Tibial nerve (tissue), 4 donors: ENCODE results near the gene DMXL1. TPM values are rescaled to one million over a fixed set of nuclear protein-coding genes. Genes with fewer than 3 reads are reported as not detected.

Experiments used
- DNase-seq, 2 donors: peaks; one replicate each; pipeline ENCODE4 v3.0.0-alpha.2; 2019; ENCODE audit warnings: low spot score in 2 of 2
- H3K27ac ChIP-seq, 4 donors: fragments of 200-600 bp; sonication (generic) in 3 of 4; one replicate each; pipeline ENCODE4 v1.5.1; 2017 to 2019; ENCODE audit warnings: mild to moderate bottlenecking in 1 of 4
- H3K27me3 ChIP-seq, 2 donors: fragments of 200-600 bp; sonication (generic) in 1 of 2; one replicate each; pipeline versions ENCODE4 v1.5.1 to v1.6.0; 2017 to 2019
- H3K36me3 ChIP-seq, 3 donors: fragments of 200-600 bp; sonication (generic); one replicate each; pipeline ENCODE4 v1.5.1; 2018 to 2019
- H3K4me1 ChIP-seq, 4 donors: fragments of 200-600 bp; sonication (generic) in 3 of 4; one replicate each; pipeline ENCODE4 v1.5.1; 2017 to 2019
- H3K4me3 ChIP-seq, 4 donors: fragments of 200-600 bp; sonication (generic) in 3 of 4; one replicate each; pipeline ENCODE4 v1.5.1; 2017 to 2019; ENCODE audit warnings: mild to moderate bottlenecking in 1 of 4, moderate library complexity in 1 of 4
- H3K9me3 ChIP-seq, 4 donors: fragments of 200-600 bp; sonication (generic) in 3 of 4; one replicate each; pipeline ENCODE4 v1.5.1; 2017 to 2019
- CTCF ChIP-seq, 5 experiments: fragments of 200-600 bp in 3 of 5; fragments of 450-650 bp in 2 of 5; sonication (generic) in 3 of 5; IDR thresholded peaks; one replicate each; pipeline ENCODE4 v1.5.1; 2016 to 2019; ENCODE audit warnings: antibody characterized with exemption in 5 of 5, mild to moderate bottlenecking in 3 of 5, moderate library complexity in 2 of 5
- EP300 ChIP-seq, 2 donors: sonication (generic); formaldehyde crosslinking; IDR thresholded peaks; one replicate each; pipeline ENCODE4 v1.6.1; 2017; ENCODE audit warnings: antibody characterized with exemption in 2 of 2, mild to moderate bottlenecking in 1 of 2
- POLR2A ChIP-seq, 2 donors: fragments of 450-650 bp; IDR thresholded peaks; one replicate each; pipeline ENCODE4 v1.6.1; 2017; ENCODE audit warnings: antibody characterized with exemption in 2 of 2, mild to moderate bottlenecking in 2 of 2, moderate library complexity in 2 of 2
- WGBS, 2 donors: methylation state at CpG; one replicate each; pipeline ENCODE4 v1.1.5; 2018; 5-methylcytosine and 5-hydroxymethylcytosine counted together
- total RNA-seq, 4 donors: library from RNA; depleted of rRNA; stranded (reverse); fragments of >200 nt; gene quantifications; one replicate each; pipeline ENCODE4 v1.1.0, GENCODE V29; 2016

The DMXL1 gene
- total RNA-seq, 4 donors from 2014 or later, result 59.1 to 101 (median 76.1) TPM

GRCh38 chr5:119080936-119081335, 10.0 kb downstream of the DMXL1 start:
- Histone ChIP-seq H3K4me1 (peaks cover 0 to 51% (median 15%) of the 10 kb centered on the region in 4 donors), H3K27ac (no peak overlapping the region), H3K4me3 (no peak overlapping the region), H3K9me3 (peaks cover 0 to under 1% (median 0%) of the 10 kb centered on the region in 4 donors), H3K27me3 (no peaks in the 10 kb centered on the region), H3K36me3 (peaks cover 0 to 4% (median 0%) of the 10 kb centered on the region in 3 donors)
- 53 to 65% methylated on average over 1 of the region's 1 CpG for WGBS, 2 donors
- DNase-seq, result no peak
- TF ChIP-seq POLR2A (IDR thresholded peaks at IDR 0.05) (no peak), EP300 (IDR thresholded peaks at IDR 0.05) (no peak), CTCF (IDR thresholded peaks at IDR 0.05) (no peak)

GRCh38 chr5:119082691-119083090, 11.8 kb downstream of the DMXL1 start:
- WGBS, 2 donors, result 55 to 59% methylated on average over 3 of the region's 3 CpGs
- Histone ChIP-seq H3K27me3 (no peaks in the 10 kb centered on the region), H3K9me3 (peaks cover 0 to 7% (median 0%) of the 10 kb centered on the region in 4 donors), H3K36me3 (peaks cover 0 to 9% (median 0%) of the 10 kb centered on the region in 3 donors), H3K4me1 (peaks cover 0 to 36% (median 10%) of the 10 kb centered on the region in 4 donors), H3K27ac (no peak overlapping the region), H3K4me3 (no peak overlapping the region)
- DNase-seq, result no peak
- TF ChIP-seq EP300 (IDR thresholded peaks at IDR 0.05), result no peak
- TF ChIP-seq POLR2A (IDR thresholded peaks at IDR 0.05), result no peak
- TF ChIP-seq CTCF (IDR thresholded peaks at IDR 0.05), result no peak

GRCh38 chr5:119083679-119084078, 12.8 kb downstream of the DMXL1 start:
- H3K27me3 ChIP-seq, result no peaks in the 10 kb centered on the region
- WGBS, 2 donors, result 94 to 97% methylated on average over 3 of the region's 3 CpGs
- H3K36me3 ChIP-seq, result peaks cover 0 to 9% (median 0%) of the 10 kb centered on the region in 3 donors
- H3K9me3 ChIP-seq, result peaks cover 0 to 7% (median 0%) of the 10 kb centered on the region in 4 donors
- DNase-seq, result no peak
- TF ChIP-seq CTCF (IDR thresholded peaks at IDR 0.05) (no peak), POLR2A (IDR thresholded peaks at IDR 0.05) (no peak), EP300 (IDR thresholded peaks at IDR 0.05) (no peak)
- no peak overlapping the region for H3K27ac ChIP-seq
- H3K4me1 ChIP-seq, result peaks cover 0 to 29% (median 7%) of the 10 kb centered on the region in 4 donors
- H3K4me3 ChIP-seq, result no peak overlapping the region

- no peak overlapping the region for H3K27ac ChIP-seq
- 62 to 63% methylated on average over 2 of the region's 2 CpGs for WGBS, 2 donors
These were observed 17.6 kb downstream of the DMXL1 start for GRCh38 chr5:119088438-119088837.

GRCh38 chr5:119095611-119096010, 24.7 kb downstream of the DMXL1 start:
- Histone ChIP-seq H3K27ac (no peak overlapping the region), H3K4me1 (no peaks in the 10 kb centered on the region), H3K9me3 (peaks cover 0 to 8% (median 3%) of the 10 kb centered on the region in 4 donors), H3K27me3 (no peaks in the 10 kb centered on the region), H3K4me3 (no peak overlapping the region), H3K36me3 (peaks cover 0 to 27% (median 0%) of the 10 kb centered on the region in 3 donors)
- TF ChIP-seq POLR2A (IDR thresholded peaks at IDR 0.05), result no peak
- DNase-seq, result no peak

More at GRCh38 chr5:119088438-119088837, 17.6 kb downstream of the DMXL1 start:
- Histone ChIP-seq H3K27me3 (no peaks in the 10 kb centered on the region), H3K4me1 (peaks cover 0 to 2% (median 0%) of the 10 kb centered on the region in 4 donors), H3K4me3 (no peak overlapping the region), H3K9me3 (peaks cover 0 to 22% (median 5%) of the 10 kb centered on the region in 4 donors), H3K36me3 (peaks cover 0 to 23% (median 0%) of the 10 kb centered on the region in 3 donors)
- DNase-seq, result no peak
- TF ChIP-seq POLR2A (IDR thresholded peaks at IDR 0.05), result no peak
- TF ChIP-seq CTCF (IDR thresholded peaks at IDR 0.05), result no peak
- no peak for TF ChIP-seq EP300 (IDR thresholded peaks at IDR 0.05)

GRCh38 chr5:119105971-119106370, 35.1 kb downstream of the DMXL1 start:
- Histone ChIP-seq H3K36me3 (peaks cover 0 to 41% (median 0%) of the 10 kb centered on the region in 3 donors), H3K27me3 (no peaks in the 10 kb centered on the region), H3K4me1 (no peaks in the 10 kb centered on the region), H3K27ac (no peak overlapping the region), H3K9me3 (no peaks in the 10 kb centered on the region), H3K4me3 (no peak overlapping the region)
- DNase-seq, result no peak
- TF ChIP-seq EP300 (IDR thresholded peaks at IDR 0.05), result no peak
- no peak for TF ChIP-seq CTCF (IDR thresholded peaks at IDR 0.05)
- no peak for TF ChIP-seq POLR2A (IDR thresholded peaks at IDR 0.05)
